PC-3 (cell line): Measurements from ENCODE around the gene MMP11.

ENCODE experiments used
- EZH2 ChIP-seq: fragments of 300-600 bp; sonication (generic); IDR thresholded peaks from one replicate; pipeline ENCODE4 v1.6.1; 2017; ENCODE audit warnings: antibody characterized with exemption, mild to moderate bottlenecking, low read length; ENCODE audit not compliant: unreplicated experiment
- TF ChIP-seq, protein P1 (sequence below): fragments of 300-600 bp; sonication (generic); conservative IDR thresholded peaks from 2 replicates; pipeline ENCODE4 v1.5.1; 2017; ENCODE audit warnings: antibody characterized with exemption, low read depth, mild to moderate bottlenecking, low read length

DNA sequence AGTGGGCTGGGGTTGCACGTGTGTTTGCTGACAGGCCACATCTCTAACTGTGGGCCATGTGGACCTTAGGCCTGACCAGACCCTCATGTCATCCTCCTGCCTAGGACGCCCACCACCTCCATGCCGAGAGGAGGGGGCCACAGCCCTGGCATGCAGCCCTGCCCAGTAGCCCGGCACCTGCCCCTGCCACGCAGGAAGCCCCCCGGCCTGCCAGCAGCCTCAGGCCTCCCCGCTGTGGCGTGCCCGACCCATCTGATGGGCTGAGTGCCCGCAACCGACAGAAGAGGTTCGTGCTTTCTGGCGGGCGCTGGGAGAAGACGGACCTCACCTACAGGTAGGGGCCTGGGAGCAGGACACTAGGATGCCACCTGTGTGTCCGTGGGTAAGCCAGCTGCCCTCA lies 6.4 kb downstream of the MMP11 start:
- TF ChIP-seq, protein P1, sequence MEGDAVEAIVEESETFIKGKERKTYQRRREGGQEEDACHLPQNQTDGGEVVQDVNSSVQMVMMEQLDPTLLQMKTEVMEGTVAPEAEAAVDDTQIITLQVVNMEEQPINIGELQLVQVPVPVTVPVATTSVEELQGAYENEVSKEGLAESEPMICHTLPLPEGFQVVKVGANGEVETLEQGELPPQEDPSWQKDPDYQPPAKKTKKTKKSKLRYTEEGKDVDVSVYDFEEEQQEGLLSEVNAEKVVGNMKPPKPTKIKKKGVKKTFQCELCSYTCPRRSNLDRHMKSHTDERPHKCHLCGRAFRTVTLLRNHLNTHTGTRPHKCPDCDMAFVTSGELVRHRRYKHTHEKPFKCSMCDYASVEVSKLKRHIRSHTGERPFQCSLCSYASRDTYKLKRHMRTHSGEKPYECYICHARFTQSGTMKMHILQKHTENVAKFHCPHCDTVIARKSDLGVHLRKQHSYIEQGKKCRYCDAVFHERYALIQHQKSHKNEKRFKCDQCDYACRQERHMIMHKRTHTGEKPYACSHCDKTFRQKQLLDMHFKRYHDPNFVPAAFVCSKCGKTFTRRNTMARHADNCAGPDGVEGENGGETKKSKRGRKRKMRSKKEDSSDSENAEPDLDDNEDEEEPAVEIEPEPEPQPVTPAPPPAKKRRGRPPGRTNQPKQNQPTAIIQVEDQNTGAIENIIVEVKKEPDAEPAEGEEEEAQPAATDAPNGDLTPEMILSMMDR, result no peak
- no peak for TF ChIP-seq EZH2
